HG03066 (cell line): ENCODE results near the gene PRTFDC1.
"Not testable (repeated sequence)": the region's sequence is repeated elsewhere in the genome, so short reads cannot be mapped to it uniquely, and the experiment has no call there.

ENCODE experiments used
- ATAC-seq: cut with Tn5 transposase; IDR thresholded peaks from one replicate; pipeline ENCODE4 v1.9.1; 2021; ENCODE audit warnings: low read depth; ENCODE audit not compliant: unreplicated experiment

PRTFDC1 gene

GRCh38 chr10:24935504-24936292, 16.7 kb downstream of the PRTFDC1 start:
- ATAC-seq, result no peak

- no peak for ATAC-seq
Measured at GRCh38 chr10:24931236-24931635, 21.2 kb downstream of the PRTFDC1 start.

- ATAC-seq, result peak; percentile 73
Measured at GRCh38 chr10:24930427-24930826, 22.0 kb downstream of the PRTFDC1 start.

- no peak for ATAC-seq
Measured at GRCh38 chr10:24929904-24930303, 22.5 kb downstream of the PRTFDC1 start.

GRCh38 chr10:24929056-24929544, 23.3 kb downstream of the PRTFDC1 start:
- peak; percentile 47 for ATAC-seq

- no peak for ATAC-seq
Measured at GRCh38 chr10:24928163-24928562, 24.2 kb downstream of the PRTFDC1 start.

GRCh38 chr10:24926557-24926956, 25.8 kb downstream of the PRTFDC1 start:
- ATAC-seq, result no peak

GRCh38 chr10:24925799-24926198, 26.6 kb downstream of the PRTFDC1 start:
- ATAC-seq, result no peak

GRCh38 chr10:24924483-24924882, 27.9 kb downstream of the PRTFDC1 start:
- ATAC-seq, result not testable (repeated sequence)

GRCh38 chr10:24922222-24922868, 30.1 kb downstream of the PRTFDC1 start:
- not testable (repeated sequence) for ATAC-seq

- ATAC-seq, result peak; percentile 86
Measured at GRCh38 chr10:24920907-24921881, 31.2 kb downstream of the PRTFDC1 start.

- ATAC-seq, result not testable (repeated sequence)
Measured at GRCh38 chr10:24920192-24920591, 32.2 kb downstream of the PRTFDC1 start.

GRCh38 chr10:24919629-24920028, 32.8 kb downstream of the PRTFDC1 start:
- ATAC-seq, result not testable (repeated sequence)

GRCh38 chr10:24917979-24918378, 34.4 kb downstream of the PRTFDC1 start:
- no peak for ATAC-seq

- ATAC-seq, result no peak
Measured at GRCh38 chr10:24917493-24917892, 34.9 kb downstream of the PRTFDC1 start.

- no peak for ATAC-seq
Measured at GRCh38 chr10:24916365-24916764, 36.0 kb downstream of the PRTFDC1 start.

- no peak for ATAC-seq
Measured at GRCh38 chr10:24915304-24915703, 37.1 kb downstream of the PRTFDC1 start.

- ATAC-seq, result no peak
Measured at GRCh38 chr10:24914148-24914547, 38.3 kb downstream of the PRTFDC1 start.

GRCh38 chr10:24912215-24912614, 40.2 kb downstream of the PRTFDC1 start:
- ATAC-seq, result no peak

GRCh38 chr10:24911029-24911428, 41.4 kb downstream of the PRTFDC1 start:
- no peak for ATAC-seq

GRCh38 chr10:24910574-24910973, 41.8 kb downstream of the PRTFDC1 start:
- no peak for ATAC-seq
